OCI-LY3 (cell line): ENCODE measurements around the gene COL4A6.

ENCODE experiments used
- H2AFZ ChIP-seq: fragments of 200-600, 300-600 bp; shearing (Covaris generic); 2 replicates; pipeline ENCODE4 v1.6.0; 2014; ENCODE audit warnings: antibody characterized with exemption, low read depth, low read length
- H3K27ac ChIP-seq: fragments of 200-600, 300-600 bp; sonication (generic); 2 replicates; pipeline ENCODE4 v1.5.1; 2014; ENCODE audit warnings: mild to moderate bottlenecking, low read length, moderate library complexity, mixed read lengths
- H3K27me3 ChIP-seq: fragments of 200-600, 300-600 bp; sonication (generic); 2 replicates; pipeline ENCODE4 v1.6.1; 2014; ENCODE audit warnings: low read depth, low read length, mixed read lengths
- H3K36me3 ChIP-seq: fragments of 200-600, 300-600 bp; sonication (generic); replicated peaks from 2 replicates; pipeline ENCODE3; 2014; ENCODE audit warnings: low read depth, low read length, mixed read lengths
- H3K4me1 ChIP-seq: fragments of 300-600, 200-600 bp; sonication (generic); 2 replicates; pipeline ENCODE4 v1.6.1; 2014; ENCODE audit warnings: low read length, mixed read lengths
- H3K4me2 ChIP-seq: fragments of 200-600, 300-600 bp; sonication (generic); 2 replicates; pipeline ENCODE4 v1.6.1; 2014; ENCODE audit warnings: low read length, mixed read lengths
- H3K4me3 ChIP-seq: fragments of 300-600, 200-600 bp; sonication (generic); 2 replicates; pipeline ENCODE4 v1.5.1; 2014; ENCODE audit warnings: antibody characterized with exemption, mild to moderate bottlenecking, low read length, moderate library complexity
- H3K79me2 ChIP-seq: fragments of 300-600, 200-600 bp; shearing (Covaris generic); 2 replicates; pipeline ENCODE4 v1.6.1; 2014; ENCODE audit warnings: mild to moderate bottlenecking, low read length, mixed read lengths
- H3K9ac ChIP-seq: fragments of 300-600, 200-600 bp; shearing (Covaris generic); 2 replicates; pipeline ENCODE4 v1.6.0; 2014; ENCODE audit warnings: mild to moderate bottlenecking, low read length, moderate library complexity
- H3K9me3 ChIP-seq: fragments of 200-600, 300-600 bp; shearing (Covaris generic); 2 replicates; pipeline ENCODE4 v1.6.1; 2014; ENCODE audit warnings: low read length, mixed read lengths; ENCODE audit not compliant: insufficient read depth
- H4K20me1 ChIP-seq: fragments of 200-600, 300-600 bp; sonication (generic); 2 replicates; pipeline ENCODE4 v1.6.1; 2016; ENCODE audit warnings: low read length, mixed read lengths; ENCODE audit not compliant: insufficient read depth
- EZH2phosphoT487 ChIP-seq: fragments of 200-600 bp; shearing (Covaris generic); IDR thresholded peaks from 2 replicates; pipeline ENCODE4 v1.6.1; 2018; ENCODE audit warnings: antibody characterized with exemption, mixed run types, low read depth
- TF ChIP-seq, protein P1 (sequence below): fragments of 200-600, 300-600 bp; sonication (generic); IDR thresholded peaks from 2 replicates; pipeline ENCODE4 v1.5.1; 2014; ENCODE audit warnings: antibody characterized with exemption, low read length, low read depth

COL4A6 gene

DNA sequence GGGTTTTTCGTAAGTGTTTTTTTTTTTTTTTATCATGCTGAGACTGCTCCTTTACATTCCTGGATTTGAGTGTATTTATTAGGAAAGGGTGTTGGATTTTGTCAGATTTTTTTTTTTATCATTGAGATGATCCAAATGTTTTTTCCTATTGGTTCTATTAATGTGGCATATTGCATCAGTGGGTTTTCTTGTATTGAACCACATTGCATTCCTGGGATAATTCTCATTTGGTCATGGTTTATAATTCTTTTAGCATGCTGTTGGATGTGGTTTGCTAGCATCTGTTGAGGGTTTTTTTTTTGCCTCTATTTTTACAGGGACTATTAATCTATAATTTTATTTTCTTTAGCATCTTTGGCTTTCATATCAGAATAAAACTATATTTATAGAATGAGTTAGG, 30.3 kb upstream of the COL4A6 start:
- TF ChIP-seq EZH2phosphoT487: no peak
- TF ChIP-seq, protein P1, sequence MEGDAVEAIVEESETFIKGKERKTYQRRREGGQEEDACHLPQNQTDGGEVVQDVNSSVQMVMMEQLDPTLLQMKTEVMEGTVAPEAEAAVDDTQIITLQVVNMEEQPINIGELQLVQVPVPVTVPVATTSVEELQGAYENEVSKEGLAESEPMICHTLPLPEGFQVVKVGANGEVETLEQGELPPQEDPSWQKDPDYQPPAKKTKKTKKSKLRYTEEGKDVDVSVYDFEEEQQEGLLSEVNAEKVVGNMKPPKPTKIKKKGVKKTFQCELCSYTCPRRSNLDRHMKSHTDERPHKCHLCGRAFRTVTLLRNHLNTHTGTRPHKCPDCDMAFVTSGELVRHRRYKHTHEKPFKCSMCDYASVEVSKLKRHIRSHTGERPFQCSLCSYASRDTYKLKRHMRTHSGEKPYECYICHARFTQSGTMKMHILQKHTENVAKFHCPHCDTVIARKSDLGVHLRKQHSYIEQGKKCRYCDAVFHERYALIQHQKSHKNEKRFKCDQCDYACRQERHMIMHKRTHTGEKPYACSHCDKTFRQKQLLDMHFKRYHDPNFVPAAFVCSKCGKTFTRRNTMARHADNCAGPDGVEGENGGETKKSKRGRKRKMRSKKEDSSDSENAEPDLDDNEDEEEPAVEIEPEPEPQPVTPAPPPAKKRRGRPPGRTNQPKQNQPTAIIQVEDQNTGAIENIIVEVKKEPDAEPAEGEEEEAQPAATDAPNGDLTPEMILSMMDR: no peak
- no peaks in the 10 kb centered on the region for H3K4me1 ChIP-seq
- H3K4me3 ChIP-seq: no peak overlapping the region
- H3K9ac ChIP-seq: no peak overlapping the region
- H4K20me1 ChIP-seq: no peaks in the 10 kb centered on the region
- H3K9me3 ChIP-seq: no peaks in the 10 kb centered on the region
- H2AFZ ChIP-seq: no peak overlapping the region
- no peak overlapping the region for H3K27ac ChIP-seq
- no peak overlapping the region for H3K4me2 ChIP-seq
- H3K36me3 ChIP-seq: no peaks in the 10 kb centered on the region
- H3K27me3 ChIP-seq: no peaks in the 10 kb centered on the region
- H3K79me2 ChIP-seq: no peaks in the 10 kb centered on the region

DNA sequence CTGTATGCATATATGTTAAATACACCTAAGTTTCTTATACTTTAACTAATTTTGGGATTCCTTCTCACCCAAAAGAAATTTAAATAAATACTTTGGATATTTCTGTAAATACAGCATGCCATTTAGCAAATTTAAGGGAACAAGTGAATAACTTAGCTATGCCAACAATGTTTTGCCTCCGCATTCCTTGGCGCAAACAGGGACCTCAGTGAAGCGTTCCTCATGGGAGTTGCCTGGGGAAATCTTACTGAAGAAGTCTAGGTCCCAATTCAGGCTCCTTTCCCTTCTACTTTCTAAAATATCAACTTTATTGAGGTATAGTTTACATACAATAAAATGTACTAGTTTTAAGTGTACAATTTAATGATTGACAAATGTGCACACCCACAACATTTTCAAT, 26.4 kb upstream of the COL4A6 start:
- Histone ChIP-seq H3K79me2 (no peaks in the 10 kb centered on the region), H3K9ac (no peak overlapping the region), H4K20me1 (no peaks in the 10 kb centered on the region), H3K27ac (no peak overlapping the region), H3K36me3 (no peaks in the 10 kb centered on the region), H3K4me2 (no peak overlapping the region), H3K9me3 (no peaks in the 10 kb centered on the region), H3K4me3 (no peak overlapping the region), H3K4me1 (no peaks in the 10 kb centered on the region), H3K27me3 (no peaks in the 10 kb centered on the region), H2AFZ (no peak overlapping the region)
- no peak for TF ChIP-seq EZH2phosphoT487
- TF ChIP-seq, protein P1: no peak

DNA sequence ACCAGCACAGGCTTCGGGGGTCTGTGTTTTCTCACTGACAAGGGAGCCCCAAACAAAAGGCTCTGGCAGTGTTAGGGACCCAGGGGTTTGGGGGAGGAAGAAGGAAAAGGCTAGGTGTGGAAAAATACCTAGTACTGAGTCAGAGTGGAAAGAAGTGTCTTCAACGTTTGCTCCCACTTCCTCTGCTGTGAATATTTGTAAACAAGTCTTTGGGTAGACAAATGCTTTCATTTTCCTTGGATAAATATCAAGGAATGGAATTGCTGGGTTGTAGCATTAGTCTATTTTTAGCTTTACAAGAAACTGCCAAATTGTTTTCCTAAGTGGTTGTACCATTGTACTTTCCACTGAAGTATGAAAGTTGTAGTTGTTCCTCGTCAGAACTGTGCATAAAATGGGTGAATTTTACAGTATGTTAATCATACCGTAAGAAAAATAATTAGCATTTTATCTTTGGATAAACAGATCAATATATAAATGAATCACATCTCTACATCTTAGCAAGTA, 18.8 kb upstream of the COL4A6 start:
- no peak overlapping the region for H3K4me3 ChIP-seq
- no peaks in the 10 kb centered on the region for H3K9me3 ChIP-seq
- no peaks in the 10 kb centered on the region for H3K79me2 ChIP-seq
- no peak overlapping the region for H2AFZ ChIP-seq
- no peaks in the 10 kb centered on the region for H4K20me1 ChIP-seq
- no peaks in the 10 kb centered on the region for H3K36me3 ChIP-seq
- H3K27ac ChIP-seq: no peak overlapping the region
- TF ChIP-seq, protein P1: no peak
- TF ChIP-seq EZH2phosphoT487: no peak
- peak overlapping the region; percentile 19 for H3K4me2 ChIP-seq
- peaks cover 15% of the 10 kb centered on the region for H3K4me1 ChIP-seq
- no peaks in the 10 kb centered on the region for H3K27me3 ChIP-seq
- no peak overlapping the region for H3K9ac ChIP-seq

DNA sequence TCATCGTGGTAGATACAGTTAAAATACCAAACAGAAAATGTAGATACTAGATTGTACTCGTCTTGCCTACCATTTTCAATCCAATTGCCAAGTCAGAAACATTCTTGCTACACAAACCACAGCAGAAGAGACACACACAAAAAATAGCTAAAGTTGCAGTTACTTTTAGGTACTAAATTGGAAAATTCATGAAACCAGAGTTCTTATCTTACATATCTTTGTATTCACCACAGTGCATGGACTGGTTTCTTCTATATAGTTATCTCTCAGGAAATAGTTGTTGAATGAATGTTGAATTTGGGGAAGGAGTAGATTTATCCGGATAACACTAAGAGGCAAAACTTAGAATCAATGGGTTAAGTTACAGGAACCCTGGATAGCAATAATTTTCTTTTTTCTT, 15.6 kb upstream of the COL4A6 start:
- Histone ChIP-seq H3K36me3 (no peaks in the 10 kb centered on the region), H3K79me2 (no peaks in the 10 kb centered on the region), H3K27me3 (no peaks in the 10 kb centered on the region), H3K4me2 (no peak overlapping the region), H3K27ac (no peak overlapping the region), H3K4me3 (no peak overlapping the region), H2AFZ (no peak overlapping the region), H3K4me1 (peaks cover 15% of the 10 kb centered on the region), H4K20me1 (no peaks in the 10 kb centered on the region), H3K9ac (no peak overlapping the region), H3K9me3 (no peaks in the 10 kb centered on the region)
- no peak for TF ChIP-seq EZH2phosphoT487
- TF ChIP-seq, protein P1: no peak
